H1 (cell line): ENCODE measurements around the gene ASB11. TPM values are rescaled to one million over a fixed set of nuclear protein-coding genes. Genes with fewer than 3 reads are reported as not detected.

ENCODE experiments used
- ATF2 ChIP-seq: IDR thresholded peaks from 2 replicates; pipeline ENCODE4 v1.6.1; 2012; ENCODE audit warnings: low read length, inconsistent platforms
- CHD1 ChIP-seq: IDR thresholded peaks from 2 replicates; pipeline ENCODE4 v1.6.1; 2012; ENCODE audit warnings: low read depth, low read length, improper control_type of control experiment
- CHD7 ChIP-seq: fragments of 300-600 bp; sonication (generic); IDR thresholded peaks from 2 replicates; pipeline ENCODE4 v1.7.1; 2012; ENCODE audit warnings: low read length, moderate library complexity, mild to moderate bottlenecking, inconsistent platforms; ENCODE audit not compliant: insufficient replicate concordance
- EGR1 ChIP-seq: IDR thresholded peaks from 2 replicates; pipeline ENCODE4 v1.6.1; 2011; ENCODE audit warnings: low read depth, low read length, borderline replicate concordance
- EZH2 ChIP-seq: fragments of 200-600 bp; sonication (generic); IDR thresholded peaks from 2 replicates; pipeline ENCODE4 v1.7.1; 2012; ENCODE audit warnings: low read depth, mild to moderate bottlenecking, moderate library complexity, low read length, inconsistent platforms; ENCODE audit not compliant: severe bottlenecking
- GTF2F1 ChIP-seq: IDR thresholded peaks from 2 replicates; pipeline ENCODE4 v1.6.1; 2012; ENCODE audit warnings: low read depth, low read length, improper control_type of control experiment, borderline replicate concordance
- KDM4A ChIP-seq: IDR thresholded peaks from one replicate; pipeline ENCODE4 v1.7.1; 2012; ENCODE audit warnings: low read depth, mild to moderate bottlenecking, moderate library complexity, low read length, inconsistent platforms; ENCODE audit not compliant: severe bottlenecking
- RFX5 ChIP-seq: IDR thresholded peaks from 2 replicates; pipeline ENCODE4 v1.6.1; 2011; ENCODE audit warnings: low read depth, low read length, improper control_type of control experiment, borderline replicate concordance
- SIRT6 ChIP-seq: IDR thresholded peaks from one replicate; pipeline ENCODE4 v1.7.1; 2012; ENCODE audit warnings: low read length, inconsistent platforms
- TAF1 ChIP-seq: IDR thresholded peaks from 2 replicates; pipeline ENCODE4 v1.6.1; 2011; ENCODE audit warnings: mild to moderate bottlenecking, low read depth, low read length
- TEAD4 ChIP-seq: IDR thresholded peaks from 2 replicates; pipeline ENCODE4 v1.6.1; 2012; ENCODE audit warnings: low read depth, low read length, inconsistent platforms, mixed read lengths
- polyA plus RNA-seq, 7 experiments: library from polyadenylated mRNA; depleted of rRNA in 3 of 7; stranded (reverse) in 5 of 7; unstranded in 2 of 7; fragments of >200 nt in 5 of 7; fragments of 200-250 nt in 2 of 7; gene quantifications; 1 replicate in 5 of 7; 2 replicates in 1 of 7; 4 replicates in 1 of 7; pipeline versions ENCODE4 v1.2.1 to v1.2.3, GENCODE V29; 2011 to 2013; ENCODE audit warnings: missing spikeins in 2 of 7, mixed read lengths in 2 of 7
- total RNA-seq: library from RNA; stranded (reverse); fragmentation: NEBNext Ultra II Directional; extraction: Animal tissue kit (Norgen Biotek cat#: 25700); gene quantifications from 2 replicates; pipeline ENCODE4 v1.2.1, GENCODE V29; 2021

The ASB11 gene
- total and polyA plus RNA-seq, 2 of the 8 experiments (the other 6 are each of a cell fraction or from before 2014, with no cell fraction given), result not detected

DNA sequence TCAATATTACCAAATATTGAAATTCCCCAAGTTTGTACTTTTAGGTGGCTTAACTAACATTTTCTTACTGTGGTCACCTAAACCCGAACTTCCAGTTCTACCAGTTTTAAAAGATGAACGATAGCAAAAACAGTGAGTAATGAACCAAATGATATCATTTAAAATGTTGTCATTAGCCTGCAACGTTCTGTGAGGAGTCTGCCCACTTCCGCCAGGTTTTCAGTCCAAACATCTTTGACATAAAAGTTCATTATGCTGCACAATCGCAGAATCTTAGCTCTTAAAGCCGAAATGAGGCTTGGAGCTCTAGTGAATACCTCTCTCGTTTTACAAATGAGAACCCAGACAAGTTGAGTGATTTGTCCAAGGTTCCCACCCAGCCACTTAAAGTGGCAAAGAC is 19.1 kb upstream of the ASB11 start (continued):
- no peak for TF ChIP-seq CHD7
- TF ChIP-seq EZH2, result no peak
- TF ChIP-seq TAF1, result no peak
- TF ChIP-seq EGR1, result no peak
- no peak for TF ChIP-seq ATF2
- no peak for TF ChIP-seq TEAD4
- no peak for TF ChIP-seq KDM4A
- TF ChIP-seq CHD1, result no peak
- no peak for TF ChIP-seq RFX5
- TF ChIP-seq SIRT6, result no peak
- no peak for TF ChIP-seq GTF2F1
